ENCODE results near the gene RAET1L.

DNA sequence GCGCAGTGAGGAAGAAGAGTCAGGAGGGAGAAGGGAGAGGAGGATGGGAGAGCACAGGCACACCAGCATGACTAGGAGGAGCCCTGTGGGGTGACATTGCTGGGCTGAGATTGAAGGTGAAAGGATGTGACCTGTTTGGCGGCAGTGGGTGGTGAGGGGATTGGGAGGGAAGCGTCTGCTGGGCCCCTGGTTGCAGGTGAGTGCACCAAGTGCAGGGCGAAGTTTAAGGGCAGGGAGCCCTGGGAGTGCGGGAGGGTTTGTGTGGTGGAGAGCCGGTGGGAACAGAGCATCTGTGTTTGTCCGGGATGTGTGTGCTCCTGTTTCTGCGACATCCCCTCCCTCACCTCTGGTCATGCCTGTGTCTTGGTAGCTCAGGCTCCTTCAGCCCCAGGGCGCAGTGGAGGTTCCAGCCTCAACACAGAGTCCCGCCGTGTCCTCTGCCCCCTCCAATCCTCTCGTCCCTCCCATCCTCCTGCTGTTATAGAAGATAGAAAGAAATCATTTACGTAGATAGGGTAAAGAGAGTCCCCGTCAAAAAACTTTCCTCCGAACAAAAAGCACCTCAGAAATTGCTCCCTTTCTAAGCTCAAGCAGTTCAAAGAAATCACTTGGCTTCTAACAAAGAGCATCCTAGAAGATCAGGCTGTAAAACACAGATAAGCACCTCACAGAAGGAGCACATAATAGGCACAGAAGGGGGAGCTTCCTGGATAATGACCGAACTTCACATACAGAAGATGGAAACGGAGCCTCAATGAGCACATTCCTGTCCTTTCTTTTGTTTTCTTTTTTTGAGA lies 36.6 kb downstream of the RAET1L start:
- no peak for TF ChIP-seq EZH2 (IDR thresholded peaks at IDR 0.05; ENCODE audit: borderline replicate concordance, low read depth, low read length, poor library complexity, severe bottlenecking)
- TF ChIP-seq CTCF (conservative IDR thresholded peaks at IDR 0.05; ENCODE audit: low read depth, low read length) = no peak

All from A673 (cell line).